ENCODE results near the gene TRIP4. TPM values are rescaled to one million over a fixed set of nuclear protein-coding genes. Genes with fewer than 3 reads are reported as not detected.
"Not testable (repeated sequence)": the region's sequence is repeated elsewhere in the genome, so short reads cannot be mapped to it uniquely, and the experiment has no call there.

TRIP4 gene
- total and polyA plus RNA-seq, 7 donors = 11.0 to 48.3 (median 22.6) TPM

- Histone ChIP-seq H3K27ac (no peak overlapping the region), H3K9me3 (no peaks in the 10 kb centered on the region), H3K27me3 (no peaks in the 10 kb centered on the region), H3K4me1 (peaks cover 0 to 14% (median 9%) of the 10 kb centered on the region in 4 donors), H3K36me3 (no peaks in the 10 kb centered on the region), H3K4me3 (no peak overlapping the region)
- 76% methylated on average over 9 of the region's 9 CpGs for WGBS, 2 donors
- intact Hi-C loops (cut with DNase I) = no loop called here
- DNase-seq = peak; percentile 28
- TF ChIP-seq CTCF (IDR thresholded peaks at IDR 0.05) (no peak), POLR2AphosphoS5 (IDR thresholded peaks at IDR 0.05) (no peak), POLR2A (IDR thresholded peaks at IDR 0.05) (no peak), EP300 (IDR thresholded peaks at IDR 0.05) (no peak)
Observed at GRCh38 chr15:64379216-64379960, 8.2 kb upstream of the TRIP4 start.

- H3K27me3 ChIP-seq; H3K36me3 ChIP-seq; intact Hi-C loops (cut with DNase I); H3K9me3 ChIP-seq; H3K27ac ChIP-seq: not testable (repeated sequence)
- WGBS, 2 donors = 55 to 56% methylated on average over 11 of the region's 11 CpGs
- peaks cover 0 to 14% (median 9%) of the 10 kb centered on the region in 4 donors for H3K4me1 ChIP-seq
- H3K4me3 ChIP-seq = peak overlapping the region in 1 of 4 donors; percentile 47
- peak; percentile 28 for DNase-seq
Observed at GRCh38 chr15:64380130-64380870, 7.3 kb upstream of the TRIP4 start.

GRCh38 chr15:64381000-64381751 is 6.5 kb upstream of the TRIP4 start, which contains the start of gene PCLAF:
TSS of gene PCLAF (minus strand) at chr15:64381441. CDS start at chr15:64381371, 70 bp downstream.
- intact Hi-C loops (cut with DNase I) = no loop called here
- H3K4me3 ChIP-seq = peak within 1 kb of the TSS; percentile 29 to 55 (median 50)
- WGBS, 2 donors = 1 to 2% methylated on average over 38 of the region's 38 CpGs

GRCh38 chr15:64383760-64384159 is 3.9 kb upstream of the TRIP4 start:
- no peaks in the 10 kb centered on the region for H3K36me3 ChIP-seq
- H3K9me3 ChIP-seq = no peaks in the 10 kb centered on the region
- no peak overlapping the region for H3K4me3 ChIP-seq
- H3K4me1 ChIP-seq = peaks cover 0 to 20% (median 16%) of the 10 kb centered on the region in 4 donors
- intact Hi-C loops (cut with DNase I) = no loop called here
- 74 to 82% methylated on average over 2 of the region's 2 CpGs for WGBS, 2 donors
- H3K27ac ChIP-seq = no peak overlapping the region
- no peak for DNase-seq
- H3K27me3 ChIP-seq = no peaks in the 10 kb centered on the region
- TF ChIP-seq POLR2AphosphoS5 (IDR thresholded peaks at IDR 0.05) (no peak), EP300 (IDR thresholded peaks at IDR 0.05) (no peak), POLR2A (IDR thresholded peaks at IDR 0.05) (no peak), CTCF (IDR thresholded peaks at IDR 0.05) (no peak)

More at GRCh38 chr15:64381000-64381751, 6.5 kb upstream of the TRIP4 start, which contains the start of gene PCLAF:
- H3K27ac ChIP-seq = peak within 1 kb of the TSS in 3 of 4 donors; percentile 28 to 40 (median 33)
- H3K27me3 ChIP-seq = no peaks in the 10 kb centered on the region
- peak; percentile 97 for DNase-seq
- TF ChIP-seq CTCF (IDR thresholded peaks at IDR 0.05) = no peak
- H3K9me3 ChIP-seq = no peaks in the 10 kb centered on the region
- H3K4me1 ChIP-seq = peaks cover 0 to 14% (median 9%) of the 10 kb centered on the region in 4 donors
- H3K36me3 ChIP-seq = no peaks in the 10 kb centered on the region

- no peaks in the 10 kb centered on the region for H3K36me3 ChIP-seq
- H3K27ac ChIP-seq = no peak overlapping the region
- no peak overlapping the region for H3K4me3 ChIP-seq
- H3K9me3 ChIP-seq = no peaks in the 10 kb centered on the region
- no peaks in the 10 kb centered on the region for H3K27me3 ChIP-seq
- intact Hi-C loops (cut with DNase I) = no loop called here
- DNase-seq = peak; percentile 53
- WGBS, 2 donors = 95% methylated on average over 7 of the region's 7 CpGs
- H3K4me1 ChIP-seq = peaks cover 0 to 24% (median 15%) of the 10 kb centered on the region in 4 donors
- no peak for TF ChIP-seq POLR2AphosphoS5 (IDR thresholded peaks at IDR 0.05)
Observed at GRCh38 chr15:64386291-64386690, 1.3 kb upstream of the TRIP4 start.

Measured in sigmoid colon (tissue), 7 donors.